ENCODE results near the gene KCNH3. TPM values are rescaled to one million over a fixed set of nuclear protein-coding genes. Genes with fewer than 3 reads are reported as not detected.

Gene KCNH3
- total and polyA plus RNA-seq, 2 donors (not counting 3 experiments of a cell fraction or from before 2014, with no cell fraction given) = 0.13 to 0.14 TPM

GRCh38 chr12:49584591-49584990 lies 45.8 kb downstream of the KCNH3 start:
- H3K9me1 ChIP-seq (replicated peaks; ENCODE audit: control insufficient read depth, extremely low read depth, insufficient read depth, low read length) = no peaks in the 10 kb centered on the region
- CTCF ChIA-PET = interaction anchor here (2.2 to 7.1 kb wide), 3 partner anchors 225 to 252 kb away, joined by 9 to 181 read pairs (median 100); partner anchors contain the start of gene DNAJC22
- intact Hi-C loops (cut with micrococcal nuclease) = no loop called here
- no peaks in the 10 kb centered on the region for H3K79me2 ChIP-seq (ENCODE audit: control insufficient read depth, insufficient read depth, low read length)
- no peaks in the 10 kb centered on the region for H3K27me3 ChIP-seq (ENCODE audit: control insufficient read depth in 2 of 2, insufficient read depth in 2 of 2, low read length in 2 of 2)
- dilution Hi-C loops (cut with MboI; ENCODE audit: extremely low pct_ligation_motif_present, low sequenced_read_pairs) = no loop called here
- DNase-seq (ENCODE audit: low read depth, low spot score) = no peak
- no peak overlapping the region for H3K4me3 ChIP-seq (replicated peaks in 1 of 3; ENCODE audit: insufficient read depth in 1 of 3, low read depth in 1 of 3, low read length in 3 of 3)
- no peak overlapping the region for H3K4me2 ChIP-seq (ENCODE audit: insufficient read depth, low read length)
- H3K4me1 ChIP-seq (ENCODE audit: control insufficient read depth, extremely low read depth, insufficient read depth, low read length) = no peaks in the 10 kb centered on the region
- no peaks in the 10 kb centered on the region for H4K20me1 ChIP-seq (replicated peaks; ENCODE audit: control insufficient read depth, extremely low read depth, insufficient read depth, low read length)
- no peak for TF ChIP-seq MYC (IDR thresholded peaks at IDR 0.05; ENCODE audit: low read depth, low read length)
- no TSS peak for BruUV-seq (replicated peaks)
- H3K9ac ChIP-seq (replicated peaks; ENCODE audit: extremely low read depth, insufficient read depth, low read length) = no peak overlapping the region
- no peaks in the 10 kb centered on the region for H3K9me3 ChIP-seq (replicated peaks; ENCODE audit: control insufficient read depth, insufficient read depth, low read length)
- POLR2A ChIA-PET = no interaction called here
- H3K36me3 ChIP-seq (ENCODE audit: control insufficient read depth in 2 of 2, extremely low read depth in 1 of 2, insufficient read depth in 2 of 2, low read length in 2 of 2) = no peaks in the 10 kb centered on the region
- FAIRE-seq = no peak
- H3K27ac ChIP-seq (ENCODE audit: insufficient read depth, low read depth, low read length) = no peak overlapping the region
- H2AFZ ChIP-seq (ENCODE audit: low read depth, low read length) = no peak overlapping the region

- ChIA-PET CTCF (interaction anchor here (1.1 kb wide), 2 partner anchors 38 to 227 kb away, joined by 3 read pairs; partner anchors contain the start of gene PRPF40B), POLR2A (no interaction called here)
- Histone ChIP-seq H3K9me3 (replicated peaks; ENCODE audit: control insufficient read depth, insufficient read depth, low read length) (no peaks in the 10 kb centered on the region), H3K9me1 (replicated peaks; ENCODE audit: control insufficient read depth, extremely low read depth, insufficient read depth, low read length) (no peaks in the 10 kb centered on the region), H3K4me1 (ENCODE audit: control insufficient read depth, extremely low read depth, insufficient read depth, low read length) (no peaks in the 10 kb centered on the region), H3K27ac (ENCODE audit: insufficient read depth, low read depth, low read length) (no peak overlapping the region), H3K36me3 (ENCODE audit: control insufficient read depth in 2 of 2, extremely low read depth in 1 of 2, insufficient read depth in 2 of 2, low read length in 2 of 2) (no peaks in the 10 kb centered on the region), H2AFZ (ENCODE audit: low read depth, low read length) (no peak overlapping the region), H3K27me3 (ENCODE audit: control insufficient read depth in 2 of 2, insufficient read depth in 2 of 2, low read length in 2 of 2) (no peaks in the 10 kb centered on the region), H4K20me1 (replicated peaks; ENCODE audit: control insufficient read depth, extremely low read depth, insufficient read depth, low read length) (no peaks in the 10 kb centered on the region), H3K4me3 (replicated peaks in 1 of 3; ENCODE audit: insufficient read depth in 1 of 3, low read depth in 1 of 3, low read length in 3 of 3) (no peak overlapping the region), H3K4me2 (ENCODE audit: insufficient read depth, low read length) (no peak overlapping the region), H3K9ac (replicated peaks; ENCODE audit: extremely low read depth, insufficient read depth, low read length) (no peak overlapping the region), H3K79me2 (ENCODE audit: control insufficient read depth, insufficient read depth, low read length) (no peaks in the 10 kb centered on the region)
- FAIRE-seq (no peak), DNase-seq (ENCODE audit: low read depth, low spot score) (no peak)
- TF ChIP-seq GATA2 (IDR thresholded peaks at IDR 0.05; ENCODE audit: insufficient read depth, insufficient read length, low read depth, low read length) = no peak
- TF ChIP-seq POLR2A (IDR thresholded peaks at IDR 0.05; ENCODE audit: low read depth, low read length) = no peak
- no peak for TF ChIP-seq POLR2AphosphoS5 (IDR thresholded peaks at IDR 0.05; ENCODE audit: insufficient read depth, low read depth, low read length)
- no peak for TF ChIP-seq FOS (IDR thresholded peaks at IDR 0.05; ENCODE audit: borderline replicate concordance, insufficient read depth, low read length)
- TF ChIP-seq EZH2 (IDR thresholded peaks at IDR 0.05; ENCODE audit: borderline replicate concordance, low read depth, low read length, severe bottlenecking) = no peak
- no peak for TF ChIP-seq MAX (IDR thresholded peaks at IDR 0.05; ENCODE audit: insufficient read depth, insufficient read length)
- no peak for TF ChIP-seq MYC (IDR thresholded peaks at IDR 0.05; ENCODE audit: low read depth, low read length)
- TF ChIP-seq JUN (IDR thresholded peaks at IDR 0.05; ENCODE audit: borderline replicate concordance, insufficient read depth, insufficient read length, low read depth) = no peak
- TF ChIP-seq CTCF (IDR thresholded peaks at IDR 0.05; ENCODE audit: extremely low read depth in 1 of 2, insufficient read depth in 1 of 2, low read depth in 1 of 2, low read length in 2 of 2) = no peak
- intact Hi-C loops (cut with micrococcal nuclease) (no loop called here), dilution Hi-C loops (cut with MboI; ENCODE audit: extremely low pct_ligation_motif_present, low sequenced_read_pairs) (no loop called here)
- BruUV-seq (replicated peaks) = no TSS peak
Measured at GRCh38 chr12:49585477-49586459, 46.9 kb downstream of the KCNH3 start.

Data from endothelial cell of umbilical vein (primary cell).